Karpas-422 (cell line): Measurements from ENCODE around the gene PGLYRP3. TPM values are rescaled to one million over a fixed set of nuclear protein-coding genes. Genes with fewer than 3 reads are reported as not detected.
"Not testable (repeated sequence)": the region's sequence is repeated elsewhere in the genome, so short reads cannot be mapped to it uniquely, and the experiment has no call there.

Experiments
- DNase-seq: peaks from one replicate; pipeline ENCODE4 v3.0.0-alpha.2; 2015
- H2AFZ ChIP-seq: fragments of 200-600 bp; sonication (generic); 2 replicates; pipeline ENCODE4 v1.6.1; 2014; ENCODE audit warnings: antibody characterized with exemption, low read length, mixed read lengths
- H3K27ac ChIP-seq: fragments of 200-600 bp; sonication (generic); 2 replicates; pipeline ENCODE4 v1.5.1; 2014; ENCODE audit warnings: mild to moderate bottlenecking, low read length, moderate library complexity
- H3K27me3 ChIP-seq: fragments of 200-600 bp; sonication (generic); 2 replicates; pipeline ENCODE4 v1.6.1; 2014; ENCODE audit warnings: low read length, mixed read lengths
- H3K36me3 ChIP-seq: fragments of 200-600 bp; sonication (generic); 2 replicates; pipeline ENCODE4 v1.6.1; 2014; ENCODE audit warnings: low read length, mixed read lengths; ENCODE audit not compliant: insufficient read depth
- H3K4me1 ChIP-seq: fragments of 200-600 bp; sonication (generic); 2 replicates; pipeline ENCODE4 v1.6.1; 2014; ENCODE audit warnings: mild to moderate bottlenecking, low read length, mixed read lengths
- H3K4me2 ChIP-seq: fragments of 200-600 bp; sonication (generic); 2 replicates; pipeline ENCODE4 v1.6.1; 2014; ENCODE audit warnings: low read length, low read depth, mild to moderate bottlenecking; ENCODE audit not compliant: poor library complexity, severe bottlenecking
- H3K4me3 ChIP-seq: fragments of 200-600 bp; sonication (generic); 2 replicates; pipeline ENCODE4 v1.5.1; 2014; ENCODE audit warnings: mild to moderate bottlenecking, antibody characterized with exemption, low read length, mixed read lengths
- H3K79me2 ChIP-seq: fragments of 200-600 bp; sonication (generic); 2 replicates; pipeline ENCODE4 v1.6.1; 2014; ENCODE audit warnings: mild to moderate bottlenecking, low read length, mixed read lengths
- H3K9ac ChIP-seq: fragments of 200-600 bp; sonication (generic); 2 replicates; pipeline ENCODE4 v1.6.0; 2014; ENCODE audit warnings: low read length
- H3K9me2 ChIP-seq: fragments of 200-600 bp; sonication (generic), shearing (Covaris generic); replicated peaks from 2 replicates; pipeline ENCODE4 v1.6.0; 2014; ENCODE audit warnings: mild to moderate bottlenecking, low read length, moderate library complexity; ENCODE audit not compliant: insufficient read depth
- H3K9me3 ChIP-seq: fragments of 300-700, 200-600 bp; sonication (generic); 2 replicates; pipeline ENCODE4 v1.6.1; 2014; ENCODE audit warnings: low read length, mixed read lengths
- H4K20me1 ChIP-seq: fragments of 200-600 bp; sonication (generic); 2 replicates; pipeline ENCODE4 v1.6.1; 2014; ENCODE audit warnings: mild to moderate bottlenecking, antibody characterized with exemption, low read length, low read depth; ENCODE audit not compliant: insufficient read depth
- total RNA-seq: library from RNA; depleted of rRNA; stranded (reverse); fragments of >200 nt; shearing (Covaris generic); gene quantifications from 2 replicates; pipeline ENCODE4 v1.2.3, GENCODE V29; 2014; ENCODE audit warnings: low replicate concordance

PGLYRP3 gene
- total RNA-seq, 1 experiment from 2014 or later, result not detected

DNA sequence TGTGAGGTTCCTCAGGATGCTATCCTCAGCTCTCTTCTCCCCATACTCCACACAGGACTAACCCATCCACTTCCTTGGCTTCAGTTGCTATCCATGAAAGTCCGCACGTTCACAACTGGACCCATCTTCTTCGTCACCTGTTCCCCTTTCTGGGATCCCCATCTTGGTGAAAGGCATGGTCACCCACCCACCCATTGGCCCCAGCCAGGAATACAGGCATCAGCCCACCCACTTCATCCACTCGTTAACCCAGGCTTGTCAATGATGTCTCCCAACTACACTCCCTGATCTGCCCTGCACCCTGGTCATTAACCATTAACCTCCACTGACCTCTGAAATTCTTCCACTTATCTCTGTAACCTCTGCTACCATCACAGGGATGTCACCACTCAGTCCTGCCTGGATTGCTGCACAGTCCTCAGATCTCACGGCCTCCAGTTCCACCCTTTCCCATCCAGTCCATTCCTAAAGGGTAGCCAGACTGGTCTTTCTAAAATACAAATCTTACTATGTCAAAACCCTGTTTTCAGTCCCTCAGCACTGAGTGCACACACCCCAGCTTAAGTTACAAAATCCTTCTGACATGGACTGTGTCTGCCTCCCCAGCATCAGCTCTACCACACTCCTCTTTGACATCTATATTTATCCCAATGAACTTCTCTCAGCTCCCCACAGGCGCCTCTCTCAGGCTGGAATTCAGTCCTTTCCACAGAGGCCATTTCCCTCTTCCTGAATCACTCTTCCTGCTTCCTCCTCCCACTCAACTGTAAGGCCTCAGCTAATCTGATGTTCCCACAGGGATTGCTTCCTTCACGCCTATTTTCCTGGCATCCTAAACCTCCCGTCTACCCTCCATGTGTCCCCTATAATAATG lies 25.5 kb upstream of the PGLYRP3 start:
- H3K9me3 ChIP-seq, result no peaks in the 10 kb centered on the region
- H3K4me2 ChIP-seq, result no peak overlapping the region
- no peaks in the 10 kb centered on the region; the same call in 1 of the 2 replicates for H3K27me3 ChIP-seq
- H3K9ac ChIP-seq, result no peak overlapping the region
- no peak overlapping the region for H3K27ac ChIP-seq
- no peaks in the 10 kb centered on the region for H3K79me2 ChIP-seq
- no peaks in the 10 kb centered on the region for H3K4me1 ChIP-seq
- H4K20me1 ChIP-seq, result no peaks in the 10 kb centered on the region
- no peaks in the 10 kb centered on the region for H3K9me2 ChIP-seq
- H2AFZ ChIP-seq, result no peak overlapping the region
- no peaks in the 10 kb centered on the region for H3K36me3 ChIP-seq
- no peak for DNase-seq
- no peak overlapping the region for H3K4me3 ChIP-seq

GRCh38 chr1:153336650-153337049 lies 23.9 kb upstream of the PGLYRP3 start:
- H3K79me2 ChIP-seq, result no peaks in the 10 kb centered on the region
- no peak for DNase-seq
- no peaks in the 10 kb centered on the region for H3K9me3 ChIP-seq
- H3K4me2 ChIP-seq, result no peak overlapping the region
- no peaks in the 10 kb centered on the region for H3K9me2 ChIP-seq
- no peaks in the 10 kb centered on the region for H3K36me3 ChIP-seq
- H3K27me3 ChIP-seq, result no peaks in the 10 kb centered on the region; the same call in 1 of the 2 replicates
- H3K4me1 ChIP-seq, result no peaks in the 10 kb centered on the region
- H3K4me3 ChIP-seq, result no peak overlapping the region
- no peak overlapping the region for H3K27ac ChIP-seq
- H2AFZ ChIP-seq, result no peak overlapping the region
- H4K20me1 ChIP-seq, result no peaks in the 10 kb centered on the region
- H3K9ac ChIP-seq, result no peak overlapping the region

DNA sequence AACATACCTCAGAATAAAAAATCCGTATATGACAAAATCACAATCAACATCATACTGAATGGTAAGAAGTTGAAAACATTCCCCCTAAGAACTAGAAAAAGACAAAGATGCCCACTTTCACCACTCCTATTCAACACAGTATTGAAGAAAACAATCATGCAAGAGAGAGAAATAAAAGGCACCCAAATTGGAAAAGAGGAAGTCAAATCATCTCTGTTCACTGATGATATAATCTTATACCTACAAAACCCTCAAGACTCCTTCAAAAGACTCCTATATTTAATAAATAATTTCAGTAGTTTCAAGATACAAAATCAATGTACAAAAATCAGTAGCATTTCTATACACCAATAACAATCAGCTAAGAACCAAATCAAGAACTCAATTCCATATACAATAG lies 21.1 kb upstream of the PGLYRP3 start:
- Histone ChIP-seq H3K9me3 (no peaks in the 10 kb centered on the region), H3K4me2 (no peak overlapping the region), H3K4me3 (no peak overlapping the region), H3K27me3 (peaks cover 5% of the 10 kb centered on the region; the same call in 1 of the 2 replicates), H3K9ac (no peak overlapping the region), H2AFZ (no peak overlapping the region), H3K9me2 (no peaks in the 10 kb centered on the region), H3K4me1 (no peaks in the 10 kb centered on the region), H4K20me1 (no peaks in the 10 kb centered on the region), H3K79me2 (no peaks in the 10 kb centered on the region), H3K27ac (no peak overlapping the region), H3K36me3 (no peaks in the 10 kb centered on the region)
- no peak for DNase-seq

DNA sequence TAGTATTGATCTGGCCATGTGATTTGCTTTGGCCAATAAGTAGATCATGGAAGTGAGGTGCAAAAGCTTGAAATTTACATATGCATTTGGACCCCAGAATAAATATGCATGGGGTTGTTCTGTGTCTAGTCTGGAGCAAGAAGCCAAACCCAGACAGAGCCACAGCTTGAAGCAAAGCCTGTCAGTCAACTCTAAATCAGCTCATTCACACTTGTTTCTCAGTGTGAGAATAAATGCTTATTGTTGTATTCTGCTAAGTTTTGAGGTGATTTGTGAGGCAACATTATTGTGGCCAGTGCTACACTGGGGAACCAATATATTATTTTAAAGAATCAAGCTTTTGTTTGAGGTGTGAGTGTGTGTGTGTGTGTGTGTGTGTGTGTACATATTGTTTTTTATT lies 12.2 kb upstream of the PGLYRP3 start:
- H3K4me2 ChIP-seq, result no peak overlapping the region
- no peaks in the 10 kb centered on the region for H3K9me2 ChIP-seq
- no peaks in the 10 kb centered on the region for H3K79me2 ChIP-seq
- no peak overlapping the region for H2AFZ ChIP-seq
- no peaks in the 10 kb centered on the region for H3K4me1 ChIP-seq
- 0 out of 2 replicates have a peak, but pooled peaks cover 2% of the 10 kb centered on the region for H3K27me3 ChIP-seq
- DNase-seq, result no peak
- H3K9ac ChIP-seq, result no peak overlapping the region
- H3K36me3 ChIP-seq, result no peaks in the 10 kb centered on the region
- no peak overlapping the region for H3K27ac ChIP-seq
- H4K20me1 ChIP-seq, result no peaks in the 10 kb centered on the region
- H3K9me3 ChIP-seq, result no peaks in the 10 kb centered on the region
- H3K4me3 ChIP-seq, result no peak overlapping the region

DNA sequence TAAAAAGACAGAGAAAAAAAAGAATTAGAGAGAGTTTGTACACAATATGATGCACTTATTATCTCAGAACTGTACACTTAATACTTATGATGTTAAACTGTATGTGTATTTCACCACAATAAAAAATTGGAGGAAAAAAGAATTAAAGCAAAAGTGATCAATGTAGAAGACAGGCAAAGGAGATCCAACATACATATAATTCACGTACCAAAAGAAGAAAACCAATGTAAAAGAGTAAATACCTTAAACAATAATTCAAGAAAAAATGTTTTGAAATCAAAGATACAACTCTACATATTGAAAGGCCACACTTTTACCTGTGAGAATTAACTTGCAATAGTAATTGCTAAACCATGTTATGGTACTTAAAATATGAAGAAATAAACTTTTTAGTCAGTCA lies 9.8 kb upstream of the PGLYRP3 start:
- no peak overlapping the region for H3K4me3 ChIP-seq
- no peak overlapping the region for H3K4me2 ChIP-seq
- H3K9me3 ChIP-seq, result no peaks in the 10 kb centered on the region
- H2AFZ ChIP-seq, result no peak overlapping the region
- H3K36me3 ChIP-seq, result no peaks in the 10 kb centered on the region
- no peak for DNase-seq
- no peaks in the 10 kb centered on the region for H4K20me1 ChIP-seq
- no peaks in the 10 kb centered on the region for H3K79me2 ChIP-seq
- H3K27ac ChIP-seq, result no peak overlapping the region
- no peak overlapping the region for H3K9ac ChIP-seq
- no peaks in the 10 kb centered on the region for H3K27me3 ChIP-seq
- no peaks in the 10 kb centered on the region for H3K9me2 ChIP-seq
- no peaks in the 10 kb centered on the region for H3K4me1 ChIP-seq

DNA sequence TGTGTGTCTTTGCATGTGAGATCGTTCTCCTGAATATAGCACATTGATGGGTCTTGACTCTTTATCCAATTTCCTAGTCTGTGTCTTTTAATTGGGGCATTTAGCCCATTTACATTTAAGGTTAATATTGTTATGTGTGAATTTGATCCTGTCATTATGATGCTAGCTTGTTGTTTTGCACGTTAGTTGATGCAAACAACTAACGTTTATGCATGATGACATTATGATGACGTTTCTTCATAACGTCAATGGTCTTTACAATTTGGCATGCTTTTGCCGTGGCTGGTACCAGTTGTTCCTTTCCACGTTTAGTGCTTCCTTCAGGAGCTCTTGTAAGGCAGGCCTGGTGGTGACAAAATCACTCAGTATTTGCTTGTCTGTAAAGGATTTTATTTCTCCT lies 5.4 kb upstream of the PGLYRP3 start:
- DNase-seq, H3K27me3 ChIP-seq, H3K9ac ChIP-seq, H3K79me2 ChIP-seq, H3K36me3 ChIP-seq, H2AFZ ChIP-seq, H3K9me2 ChIP-seq, H3K27ac ChIP-seq, H3K4me3 ChIP-seq, H4K20me1 ChIP-seq, H3K4me1 ChIP-seq, H3K4me2 ChIP-seq, H3K9me3 ChIP-seq: not testable (repeated sequence)

- H3K9ac ChIP-seq, H3K4me3 ChIP-seq, H3K36me3 ChIP-seq, H2AFZ ChIP-seq, H3K4me2 ChIP-seq, H3K27me3 ChIP-seq, H3K9me2 ChIP-seq, H3K27ac ChIP-seq, H4K20me1 ChIP-seq, H3K4me1 ChIP-seq, H3K79me2 ChIP-seq, DNase-seq, H3K9me3 ChIP-seq: not testable (repeated sequence)
These were observed 3.3 kb upstream of the PGLYRP3 start for GRCh38 chr1:153316013-153316412.

- not testable (repeated sequence) for H3K27ac ChIP-seq, H3K4me1 ChIP-seq, H2AFZ ChIP-seq, H3K4me2 ChIP-seq, H3K9me3 ChIP-seq, H3K9ac ChIP-seq, H3K4me3 ChIP-seq, DNase-seq, H3K36me3 ChIP-seq, H4K20me1 ChIP-seq, H3K79me2 ChIP-seq, H3K27me3 ChIP-seq, H3K9me2 ChIP-seq
These were observed 1.6 kb upstream of the PGLYRP3 start for GRCh38 chr1:153314388-153314787.
